Mucosa of rectum (tissue), 2 donors: ENCODE measurements around the gene OXER1.
"Not testable (repeated sequence)": the region's sequence is repeated elsewhere in the genome, so short reads cannot be mapped to it uniquely, and the experiment has no call there.

Source experiments
- H3K27ac ChIP-seq, 2 donors: one replicate each; pipeline ENCODE4 v1.7.0; 2013; ENCODE audit warnings: inconsistent platforms in 2 of 2, low read depth in 2 of 2, low read length in 2 of 2
- H3K27me3 ChIP-seq, 2 donors: one replicate each; pipeline ENCODE4 v1.7.0; 2013; ENCODE audit warnings: low read length in 2 of 2; ENCODE audit not compliant: control insufficient read depth in 2 of 2, insufficient read depth in 2 of 2
- H3K36me3 ChIP-seq, 2 donors: one replicate each; pipeline ENCODE4 v1.7.0; 2013; ENCODE audit warnings: low read length in 2 of 2; ENCODE audit not compliant: control insufficient read depth in 2 of 2, insufficient read depth in 2 of 2
- H3K4me1 ChIP-seq, 2 donors: one replicate each; pipeline ENCODE4 v1.7.0; 2013; ENCODE audit warnings: low read length in 2 of 2, mild to moderate bottlenecking in 1 of 2; ENCODE audit not compliant: control insufficient read depth in 2 of 2, insufficient read depth in 2 of 2
- H3K4me3 ChIP-seq, 2 donors: one replicate each; pipeline ENCODE4 v1.7.0; 2013; ENCODE audit warnings: low read length in 2 of 2
- H3K9ac ChIP-seq, 2 donors: one replicate each; pipeline ENCODE4 v1.7.0; 2013; ENCODE audit warnings: low read length in 2 of 2, low read depth in 1 of 2, mild to moderate bottlenecking in 1 of 2
- H3K9me3 ChIP-seq, 2 donors: one replicate each; pipeline ENCODE4 v1.7.0; 2013; ENCODE audit warnings: low read length in 2 of 2; ENCODE audit not compliant: control insufficient read depth in 2 of 2
- donor health status: healthy.
- donor health status: Normal muscosa, but diverticular disease.

The OXER1 gene

DNA sequence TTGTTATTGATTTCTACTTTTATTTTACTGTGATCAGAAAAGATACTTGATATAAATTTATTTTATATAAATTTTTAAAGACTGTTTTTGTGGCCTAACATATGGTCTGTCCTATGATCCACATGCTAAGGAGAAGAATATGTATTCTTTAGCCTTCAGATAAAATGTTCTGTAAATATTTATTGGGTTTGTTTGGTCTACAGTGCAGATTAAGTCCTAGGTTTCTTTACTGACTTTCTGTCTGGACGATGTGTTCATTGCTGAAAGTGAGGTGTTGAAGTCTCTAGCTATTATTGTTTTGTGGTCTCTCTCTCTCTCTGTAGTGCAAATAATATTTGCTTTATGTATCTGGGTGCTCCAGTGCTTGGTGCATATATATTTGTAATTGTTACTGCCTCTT lies 30.1 kb downstream of the OXER1 start:
- no peak overlapping the region for H3K9ac ChIP-seq
- peaks cover 6 to 8% of the 10 kb centered on the region in 2 donors for H3K36me3 ChIP-seq
- H3K4me3 ChIP-seq: no peak overlapping the region
- no peak overlapping the region for H3K27ac ChIP-seq
- no peaks in the 10 kb centered on the region for H3K27me3 ChIP-seq
- no peaks in the 10 kb centered on the region for H3K4me1 ChIP-seq
- H3K9me3 ChIP-seq: peaks cover 0 to 1% of the 10 kb centered on the region in 2 donors

DNA sequence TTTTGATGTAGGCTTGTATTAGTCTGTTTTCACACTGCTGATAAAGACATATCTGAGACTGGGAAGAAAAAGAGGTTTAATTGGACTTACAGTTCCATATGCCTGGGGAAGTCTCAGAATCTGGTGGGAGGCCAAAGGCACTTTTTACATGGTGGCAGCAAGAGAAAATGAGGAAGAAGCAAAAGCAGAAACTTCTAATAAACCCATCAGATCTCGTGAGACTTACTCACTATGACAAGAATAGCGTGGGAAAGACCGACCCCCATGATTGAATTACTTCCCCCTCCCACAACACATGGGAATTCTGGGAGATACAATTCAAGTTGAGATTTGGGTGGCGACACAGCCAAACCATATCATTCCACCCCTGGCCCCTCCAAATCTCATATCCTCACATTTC lies 32.6 kb downstream of the OXER1 start:
- not testable (repeated sequence) for H3K27me3 ChIP-seq, H3K4me3 ChIP-seq, H3K9ac ChIP-seq, H3K4me1 ChIP-seq, H3K27ac ChIP-seq, H3K9me3 ChIP-seq, H3K36me3 ChIP-seq

DNA sequence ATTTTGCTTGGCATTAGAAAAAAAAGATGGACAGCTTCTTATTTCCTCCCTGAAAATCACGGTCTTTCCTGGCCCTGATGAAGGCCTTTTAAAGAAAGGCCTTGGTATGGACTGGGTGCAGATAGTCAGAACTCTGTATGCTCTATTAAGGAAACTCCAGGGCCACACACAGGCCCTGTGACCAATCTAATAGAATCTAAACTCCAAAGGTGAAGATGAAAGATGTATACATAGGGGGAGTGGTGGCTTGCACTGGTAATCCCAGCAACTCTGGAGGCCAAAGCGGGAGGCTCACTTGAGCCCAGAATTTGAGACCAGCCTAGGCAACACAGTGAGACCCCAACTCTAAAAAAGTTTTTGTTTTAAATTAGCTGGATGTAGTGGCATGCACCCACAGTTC lies 37.3 kb downstream of the OXER1 start:
- Histone ChIP-seq H3K4me3 (no peak overlapping the region), H3K9ac (no peak overlapping the region), H3K27ac (no peak overlapping the region), H3K9me3 (no peaks in the 10 kb centered on the region), H3K27me3 (no peaks in the 10 kb centered on the region), H3K36me3 (peaks cover 0 to 6% of the 10 kb centered on the region in 2 donors), H3K4me1 (peaks cover 0 to 8% of the 10 kb centered on the region in 2 donors)

DNA sequence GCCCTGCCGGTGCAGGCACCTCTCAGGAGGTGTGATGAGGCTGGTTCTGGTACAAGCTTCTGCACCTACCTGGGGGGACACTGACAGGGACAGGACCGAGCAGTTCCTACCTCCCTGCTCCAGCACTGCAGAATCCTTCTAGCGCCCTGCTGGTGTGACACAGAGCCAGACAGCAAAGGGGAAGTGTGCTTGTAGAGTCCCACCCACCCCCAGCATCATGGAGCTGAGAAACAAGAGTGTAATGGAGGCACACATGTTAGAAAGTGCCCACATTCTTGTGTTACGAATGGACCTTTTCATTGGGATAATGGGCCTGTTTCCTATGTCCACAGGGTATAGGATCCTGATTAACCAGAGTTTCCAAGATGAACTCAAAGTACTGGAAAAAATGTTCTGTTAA lies 38.3 kb downstream of the OXER1 start:
- Histone ChIP-seq H3K36me3 (peaks cover 0 to 6% of the 10 kb centered on the region in 2 donors), H3K27me3 (no peaks in the 10 kb centered on the region), H3K27ac (no peak overlapping the region), H3K9me3 (no peaks in the 10 kb centered on the region), H3K9ac (no peak overlapping the region), H3K4me1 (peaks cover 0 to 8% of the 10 kb centered on the region in 2 donors), H3K4me3 (no peak overlapping the region)

DNA sequence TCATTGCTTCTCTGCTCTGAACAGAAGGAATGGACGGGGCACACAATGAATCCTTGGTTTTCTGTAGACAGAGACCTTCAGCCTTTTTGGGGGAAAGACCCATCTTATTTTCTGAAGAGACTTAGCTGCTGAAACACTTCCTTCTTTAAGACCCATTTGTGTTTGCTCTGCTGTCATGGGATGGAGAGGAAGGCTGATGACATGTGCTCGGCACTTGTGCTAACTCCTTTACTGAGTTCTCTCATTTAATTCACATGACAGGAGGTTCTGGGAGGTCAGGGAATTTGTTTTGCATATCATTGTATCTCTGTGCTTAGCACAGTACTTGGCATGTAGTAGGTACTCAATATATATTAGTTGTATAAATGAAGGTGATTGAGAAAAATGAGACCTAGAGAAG lies 39.0 kb downstream of the OXER1 start:
- Histone ChIP-seq H3K36me3 (peaks cover 0 to 6% of the 10 kb centered on the region in 2 donors), H3K9me3 (no peaks in the 10 kb centered on the region), H3K9ac (no peak overlapping the region), H3K4me1 (peaks cover 0 to 8% of the 10 kb centered on the region in 2 donors), H3K27me3 (no peaks in the 10 kb centered on the region), H3K4me3 (no peak overlapping the region), H3K27ac (no peak overlapping the region)

DNA sequence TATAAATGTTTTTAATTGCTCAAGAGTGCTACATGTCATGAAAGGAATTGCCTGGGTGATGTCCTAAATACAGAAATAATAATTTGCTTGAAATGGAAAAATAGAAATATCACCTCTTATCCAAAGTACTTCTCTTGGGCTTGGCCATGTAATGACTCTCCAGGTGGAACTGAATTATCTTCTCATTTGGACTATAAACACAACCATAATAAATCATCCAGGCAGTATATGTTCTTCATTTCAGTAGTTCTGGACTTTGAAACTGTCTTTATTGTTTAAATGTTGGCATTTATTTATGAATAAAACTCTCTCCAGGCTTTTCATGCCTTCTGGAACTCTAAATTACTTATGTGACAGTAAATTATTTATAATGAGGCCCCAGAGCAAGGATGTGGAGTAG lies 40.5 kb downstream of the OXER1 start:
- Histone ChIP-seq H3K9me3 (no peaks in the 10 kb centered on the region), H3K36me3 (peaks cover 0 to 6% of the 10 kb centered on the region in 2 donors), H3K27ac (no peak overlapping the region), H3K9ac (no peak overlapping the region), H3K27me3 (no peaks in the 10 kb centered on the region), H3K4me1 (peaks cover 0 to 8% of the 10 kb centered on the region in 2 donors), H3K4me3 (no peak overlapping the region)

DNA sequence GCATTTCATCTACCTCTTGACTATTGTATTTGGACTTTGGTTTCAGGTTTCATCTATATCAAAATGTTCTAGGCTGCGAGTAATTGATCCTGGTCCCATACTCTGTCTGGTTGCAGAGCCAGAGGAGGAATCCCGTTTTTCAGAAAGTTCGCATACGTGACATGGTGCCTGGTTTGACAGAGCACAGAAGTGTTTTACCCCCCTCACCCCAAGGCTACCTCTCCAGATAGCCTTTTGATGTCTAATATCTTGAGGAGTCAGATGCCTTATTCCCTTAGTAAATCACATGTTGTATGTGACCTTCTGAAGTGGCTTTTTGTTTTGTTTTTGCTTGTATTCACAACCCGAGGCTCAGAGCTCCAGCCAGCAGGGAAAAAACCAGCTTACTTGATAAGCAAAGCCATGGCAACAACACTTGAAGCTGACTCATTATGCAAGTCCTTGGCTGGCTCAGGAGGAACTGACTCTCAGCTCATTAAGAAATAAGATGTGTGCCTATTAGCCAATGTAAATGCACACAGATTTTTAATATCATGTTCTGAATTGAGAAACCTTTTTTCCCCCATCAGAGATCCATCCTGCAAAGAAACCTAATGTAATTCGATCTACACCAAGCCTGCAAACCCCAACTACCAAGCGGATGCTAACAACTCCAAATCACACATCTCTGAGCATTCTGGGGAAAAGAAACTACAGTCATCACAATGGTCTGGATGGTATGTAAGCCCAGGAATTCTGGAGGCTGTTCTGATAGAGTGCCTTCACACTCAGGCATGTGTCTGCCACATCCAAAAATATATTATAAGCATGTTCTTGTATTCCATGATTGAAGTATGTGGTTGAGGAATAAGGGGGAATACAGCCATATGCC lies 41.4 kb downstream of the OXER1 start:
- Histone ChIP-seq H3K27me3 (no peaks in the 10 kb centered on the region), H3K4me3 (no peak overlapping the region), H3K9me3 (no peaks in the 10 kb centered on the region), H3K4me1 (peaks cover 0 to 8% of the 10 kb centered on the region in 2 donors), H3K36me3 (peaks cover 0 to 6% of the 10 kb centered on the region in 2 donors), H3K27ac (no peak overlapping the region), H3K9ac (no peak overlapping the region)

DNA sequence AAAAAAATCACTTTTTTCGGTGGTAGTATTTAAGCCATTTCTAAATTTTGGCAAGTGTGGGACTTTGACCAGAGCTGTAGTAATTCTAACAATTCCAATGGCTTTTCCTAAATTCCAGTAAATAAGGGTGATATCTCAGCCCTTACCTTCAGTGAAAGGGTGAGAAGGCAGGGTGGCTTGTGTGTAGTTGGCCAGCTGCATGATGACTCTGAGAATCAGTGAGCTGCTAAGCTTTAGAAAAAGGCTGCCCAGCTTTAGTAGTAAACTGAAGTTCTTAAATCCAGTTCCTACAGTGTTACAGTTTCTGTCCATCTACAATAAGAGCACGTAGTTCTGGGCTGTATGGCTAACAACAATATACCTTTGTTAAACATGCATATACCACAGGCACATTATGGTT lies 42.0 kb downstream of the OXER1 start:
- Histone ChIP-seq H3K4me3 (no peak overlapping the region), H3K4me1 (peaks cover 0 to 8% of the 10 kb centered on the region in 2 donors), H3K9ac (no peak overlapping the region), H3K9me3 (no peaks in the 10 kb centered on the region), H3K36me3 (peaks cover 0 to 6% of the 10 kb centered on the region in 2 donors), H3K27ac (no peak overlapping the region), H3K27me3 (no peaks in the 10 kb centered on the region)

DNA sequence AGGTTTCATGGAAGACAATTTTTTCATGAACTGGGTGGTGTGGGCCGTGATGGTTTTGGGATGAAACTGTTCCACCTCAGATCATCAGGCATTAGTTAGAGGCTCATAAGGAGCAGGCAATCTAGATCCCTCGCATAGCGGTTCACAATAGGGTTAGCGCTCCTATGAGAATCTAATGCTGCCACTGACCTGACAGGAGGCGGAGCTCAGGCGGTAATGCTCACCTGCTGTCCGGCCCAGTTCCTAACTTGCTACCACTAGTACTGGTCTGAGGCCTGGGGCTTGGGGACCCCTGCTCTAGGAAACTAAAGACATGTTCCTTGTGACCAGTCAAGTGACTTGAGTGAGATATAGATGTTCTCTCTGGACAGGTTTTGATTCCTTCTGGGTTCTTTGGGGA lies 49.2 kb downstream of the OXER1 start:
- Histone ChIP-seq H3K27me3 (no peaks in the 10 kb centered on the region), H3K27ac (no peak overlapping the region), H3K36me3 (peaks cover 0 to 3% of the 10 kb centered on the region in 2 donors), H3K9me3 (no peaks in the 10 kb centered on the region), H3K9ac (no peak overlapping the region), H3K4me3 (no peak overlapping the region), H3K4me1 (no peaks in the 10 kb centered on the region)

DNA sequence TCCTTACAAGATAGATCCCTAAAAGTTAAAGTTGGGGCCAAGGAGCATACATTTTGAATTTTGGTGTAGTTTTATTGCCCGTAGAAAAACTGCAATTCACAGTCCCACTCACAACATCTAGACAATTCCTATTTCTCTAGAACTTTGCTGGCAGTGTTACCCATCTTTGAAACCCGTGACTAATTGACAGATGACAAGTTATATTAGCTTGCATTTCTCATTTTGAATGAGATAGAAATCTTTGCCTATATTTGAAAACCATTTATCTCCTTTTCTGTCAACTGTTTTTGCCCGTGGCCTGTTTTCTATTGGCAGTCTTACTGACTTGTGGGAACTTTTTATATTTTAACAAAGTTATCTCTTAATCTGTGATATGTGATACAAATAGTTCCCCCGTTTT lies 50.0 kb downstream of the OXER1 start:
- Histone ChIP-seq H3K9me3 (no peaks in the 10 kb centered on the region), H3K4me3 (no peak overlapping the region), H3K4me1 (no peaks in the 10 kb centered on the region), H3K9ac (no peak overlapping the region), H3K27me3 (no peaks in the 10 kb centered on the region), H3K36me3 (peaks cover 0 to 3% of the 10 kb centered on the region in 2 donors), H3K27ac (no peak overlapping the region)
